GM12801 (cell line): ENCODE measurements around the gene VAMP4.

Experiments used
- CTCF ChIP-seq: IDR thresholded peaks from one replicate; pipeline ENCODE4 v1.5.1; 2011; ENCODE audit warnings: control low read depth; ENCODE audit not compliant: insufficient read length; ENCODE audit errors: extremely low read depth

Gene VAMP4

GRCh38 chr1:171663854-171664575 lies 77.8 kb downstream of the VAMP4 start:
- no peak for TF ChIP-seq CTCF

- no peak for TF ChIP-seq CTCF
Measured at GRCh38 chr1:171663036-171663853, 78.6 kb downstream of the VAMP4 start.

- no peak for TF ChIP-seq CTCF
Measured at GRCh38 chr1:171661076-171661650, 80.7 kb downstream of the VAMP4 start.

DNA sequence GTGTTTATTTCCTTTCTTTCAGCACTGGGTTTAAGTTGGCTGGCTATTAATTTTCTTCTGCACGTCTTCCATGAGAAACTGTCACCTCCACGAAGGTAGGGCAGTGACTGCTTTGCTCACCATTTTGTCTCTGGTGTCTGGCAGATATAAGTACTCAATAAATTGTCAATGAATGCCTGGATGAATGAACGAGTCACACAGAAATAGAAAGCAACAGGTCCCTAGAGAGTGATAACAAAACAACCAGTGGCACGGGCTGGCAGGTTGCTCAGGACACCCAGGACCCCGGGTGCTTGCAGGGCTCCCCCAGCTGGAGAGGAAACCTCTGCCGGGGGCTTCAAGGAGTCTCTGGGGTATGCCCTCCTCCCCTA lies 86.1 kb downstream of the VAMP4 start:
- TF ChIP-seq CTCF = no peak

GRCh38 chr1:171654942-171655745 lies 86.7 kb downstream of the VAMP4 start:
- TF ChIP-seq CTCF = no peak

DNA sequence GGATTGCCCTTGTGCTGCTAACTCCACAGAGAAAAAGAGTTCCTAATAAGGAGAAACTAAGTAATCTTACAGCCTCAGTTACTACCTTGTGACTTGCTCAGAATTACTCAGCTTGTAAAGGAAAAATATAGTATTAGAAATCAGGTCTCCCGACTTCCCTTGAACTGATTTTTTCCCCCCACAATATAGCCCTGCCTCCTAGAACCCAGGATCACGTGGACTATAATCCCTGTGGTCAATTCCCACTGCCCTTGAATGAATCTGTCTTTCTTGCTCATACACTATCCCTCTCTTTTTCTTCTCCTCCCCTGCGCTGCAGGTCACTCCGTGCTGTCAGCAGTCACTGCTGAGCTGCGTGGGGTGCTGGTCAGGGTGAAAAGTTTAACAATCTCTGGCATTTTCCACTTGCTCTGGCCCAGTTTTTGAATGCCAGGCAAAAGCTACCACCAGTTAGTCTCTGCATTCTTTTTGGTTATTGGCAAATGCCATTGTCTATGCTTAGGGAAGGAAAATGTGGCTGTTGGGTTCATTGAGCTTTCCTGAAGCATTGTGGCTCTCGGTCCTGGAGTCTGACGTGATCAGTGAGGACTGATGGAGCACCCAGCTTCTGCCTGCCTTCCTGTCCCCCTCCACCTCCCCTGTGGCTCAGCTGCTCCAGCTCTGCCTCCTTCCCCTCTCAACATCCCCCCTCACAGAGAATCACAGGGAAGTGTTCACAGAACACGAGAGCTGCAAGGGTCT lies 87.5 kb downstream of the VAMP4 start:
- no peak for TF ChIP-seq CTCF

DNA sequence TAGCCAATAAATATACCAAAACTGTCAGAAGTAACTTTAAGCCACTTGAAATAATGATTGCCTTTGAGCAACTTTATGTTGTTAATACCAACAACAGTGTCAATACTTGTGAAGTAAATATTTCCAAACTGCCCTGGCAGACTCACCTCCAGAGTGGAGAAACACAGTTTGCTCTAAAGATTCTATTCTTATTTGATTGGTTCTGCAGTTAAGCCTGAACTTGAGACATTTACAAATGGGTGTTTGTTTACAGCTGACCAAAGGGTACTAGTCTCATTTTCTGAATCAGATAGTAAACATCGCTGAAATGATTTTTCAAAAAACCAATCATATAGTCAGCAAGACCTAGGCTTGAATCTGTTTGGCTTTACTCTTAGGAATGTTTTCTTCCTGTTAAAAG lies 88.1 kb downstream of the VAMP4 start:
- no peak for TF ChIP-seq CTCF
